ENCODE measurements around the gene PTTG1.

Gene PTTG1

GRCh38 chr5:160472482-160472881 lies 50.8 kb downstream of the PTTG1 start:
- no peak for DNase-seq (ENCODE audit: low spot score)

GRCh38 chr5:160473681-160474080 lies 52.0 kb downstream of the PTTG1 start:
- no peak for DNase-seq (ENCODE audit: low spot score)

GRCh38 chr5:160474084-160474483 lies 52.4 kb downstream of the PTTG1 start:
- DNase-seq (ENCODE audit: low spot score), result no peak

- no peak for DNase-seq (ENCODE audit: low spot score)
Observed at GRCh38 chr5:160475864-160476438, 54.3 kb downstream of the PTTG1 start.

GRCh38 chr5:160477266-160477970 lies 55.8 kb downstream of the PTTG1 start:
- peak; percentile 26 for DNase-seq (ENCODE audit: low spot score)

- DNase-seq (ENCODE audit: low spot score), result no peak
Observed at GRCh38 chr5:160478163-160478562, 56.5 kb downstream of the PTTG1 start.

Data from CD4-positive, alpha-beta T cell treated with Interleukin-15 for 4 hours (primary cell).